GM08714 (cell line): ENCODE results near the gene AKAP7.
"Not testable (repeated sequence)": the region's sequence is repeated elsewhere in the genome, so short reads cannot be mapped to it uniquely, and the experiment has no call there.

Source experiments
- H3K4me3 ChIP-seq: fragments of 200-500 bp; sonication (Bioruptor generic); 2 replicates; pipeline ENCODE4 v1.5.1; 2014; ENCODE audit warnings: mild to moderate bottlenecking, low read length, inconsistent platforms
- ZNF274 ChIP-seq: IDR thresholded peaks from 2 replicates; pipeline ENCODE4 v1.6.1; 2012; ENCODE audit warnings: mild to moderate bottlenecking, low read depth, low read length

Gene AKAP7

DNA sequence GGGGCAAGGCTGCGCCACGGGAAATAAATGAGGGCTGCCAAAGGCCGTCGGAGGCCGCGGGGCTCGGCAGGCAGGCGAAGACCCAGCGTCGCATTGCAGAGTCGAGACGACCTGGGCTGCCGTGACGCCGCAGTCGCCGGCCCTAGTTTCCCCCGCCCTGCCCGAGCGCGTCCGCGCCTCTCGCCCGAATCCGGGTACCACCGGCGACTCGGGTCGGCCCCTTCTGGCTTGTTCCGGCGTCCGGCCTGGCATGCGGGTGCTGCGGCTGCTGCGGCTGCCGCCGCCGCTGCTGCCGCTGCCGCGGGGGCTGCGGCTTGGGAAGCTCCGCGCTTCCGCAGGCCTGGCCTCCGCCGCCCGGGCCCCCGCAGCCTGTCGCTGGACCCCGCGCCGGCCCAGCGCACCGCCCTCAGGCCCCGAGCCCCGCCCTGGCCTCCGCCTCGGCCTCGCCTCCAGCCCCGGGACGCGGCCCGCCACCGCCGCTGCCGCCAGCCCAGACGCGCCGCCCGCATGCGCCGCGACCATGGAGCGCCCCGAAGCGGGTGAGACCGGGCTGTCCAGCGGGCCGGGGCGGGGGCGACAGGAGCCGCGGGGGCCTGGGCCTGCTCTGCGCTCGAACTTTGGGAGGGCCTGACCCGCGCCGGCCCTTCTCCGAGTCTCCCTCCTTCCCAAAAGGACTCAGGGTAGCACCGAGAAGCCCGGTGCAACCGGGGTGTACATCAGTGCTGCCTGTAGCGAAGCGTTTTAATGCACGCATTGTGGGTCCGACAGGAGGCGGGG lies at the start of gene AKAP7:
Gene AKAP7 (plus strand): TSS at position 224 of the 777 bp plus-strand sequence. CDS start 297 bp downstream, at position 521.
- peak within 1 kb of the TSS; percentile 95 for H3K4me3 ChIP-seq
- no peak for TF ChIP-seq ZNF274

DNA sequence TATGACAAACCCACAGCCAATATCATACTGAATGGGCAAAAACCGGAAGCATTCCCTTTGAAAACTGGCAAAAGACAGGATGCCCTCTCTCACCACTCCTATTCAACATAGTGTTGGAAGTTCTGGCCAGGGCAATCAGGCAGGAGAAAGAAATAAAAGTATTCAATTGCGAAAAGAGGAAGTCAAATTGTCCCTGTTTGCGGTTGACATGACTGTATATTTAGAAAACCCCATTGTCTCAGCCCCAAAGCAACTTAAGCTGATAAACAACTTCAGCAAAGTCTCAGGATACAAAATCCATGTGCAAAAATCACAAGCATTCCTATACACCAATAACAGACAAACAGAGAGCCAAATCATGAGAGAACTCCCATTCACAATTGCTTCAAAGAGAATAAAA lies 44.9 kb upstream of the AKAP7 start:
- H3K4me3 ChIP-seq, result not testable (repeated sequence)

DNA sequence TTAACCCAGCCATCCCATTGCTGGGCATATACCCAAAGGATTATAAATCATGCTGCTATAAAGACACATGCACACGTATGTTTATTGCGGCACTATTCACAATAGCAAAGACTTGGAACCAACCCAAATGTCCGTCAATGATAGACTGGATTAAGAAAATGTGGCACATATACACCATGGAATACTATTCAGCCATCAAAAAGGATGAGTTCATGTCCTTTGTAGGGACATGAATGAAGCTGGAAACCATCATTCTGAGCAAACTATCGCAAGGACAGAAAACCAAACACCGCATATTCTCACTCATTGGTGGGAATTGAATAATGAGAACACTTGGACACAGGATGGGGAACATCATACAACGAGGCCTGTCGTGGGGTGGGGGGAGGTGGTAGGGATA lies 43.3 kb upstream of the AKAP7 start:
- not testable (repeated sequence) for H3K4me3 ChIP-seq

DNA sequence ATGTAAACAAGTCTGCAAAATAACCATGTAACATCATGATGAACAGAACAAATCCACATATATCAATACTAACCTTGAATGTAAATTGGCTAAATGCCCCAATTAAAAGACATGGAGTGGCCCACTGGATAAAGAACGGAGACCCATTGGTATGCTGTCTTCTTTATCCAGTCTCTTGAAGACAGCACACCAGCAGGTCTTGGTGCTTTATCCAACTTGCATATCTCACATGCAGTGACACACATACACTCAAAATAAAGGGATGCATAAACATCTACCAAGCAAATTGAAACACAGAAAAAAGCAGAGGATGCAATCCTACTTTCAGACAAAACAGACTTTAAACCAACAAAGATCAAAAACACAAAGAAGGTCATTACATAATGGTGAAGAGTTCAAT lies 41.9 kb upstream of the AKAP7 start:
- no peak overlapping the region for H3K4me3 ChIP-seq
- TF ChIP-seq ZNF274, result no peak

DNA sequence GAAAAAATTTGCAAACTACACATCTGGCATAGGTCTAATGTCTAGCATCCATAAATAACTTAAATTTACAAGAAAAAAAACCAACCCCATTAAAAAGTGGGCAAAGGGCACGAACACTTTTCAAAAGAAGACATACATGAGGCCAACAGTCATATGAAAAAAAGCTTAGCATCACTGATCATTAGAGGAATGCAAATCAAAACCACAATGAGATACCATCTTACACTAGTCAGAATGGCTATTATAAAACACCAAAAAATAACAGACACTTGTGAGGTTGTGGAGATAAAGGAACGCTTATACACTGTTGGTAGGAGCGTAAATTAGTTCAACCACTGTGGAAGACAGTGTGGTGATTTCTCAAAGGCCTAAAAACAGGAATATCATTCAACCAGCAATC lies 38.5 kb upstream of the AKAP7 start:
- H3K4me3 ChIP-seq, result no peak overlapping the region
- no peak for TF ChIP-seq ZNF274

DNA sequence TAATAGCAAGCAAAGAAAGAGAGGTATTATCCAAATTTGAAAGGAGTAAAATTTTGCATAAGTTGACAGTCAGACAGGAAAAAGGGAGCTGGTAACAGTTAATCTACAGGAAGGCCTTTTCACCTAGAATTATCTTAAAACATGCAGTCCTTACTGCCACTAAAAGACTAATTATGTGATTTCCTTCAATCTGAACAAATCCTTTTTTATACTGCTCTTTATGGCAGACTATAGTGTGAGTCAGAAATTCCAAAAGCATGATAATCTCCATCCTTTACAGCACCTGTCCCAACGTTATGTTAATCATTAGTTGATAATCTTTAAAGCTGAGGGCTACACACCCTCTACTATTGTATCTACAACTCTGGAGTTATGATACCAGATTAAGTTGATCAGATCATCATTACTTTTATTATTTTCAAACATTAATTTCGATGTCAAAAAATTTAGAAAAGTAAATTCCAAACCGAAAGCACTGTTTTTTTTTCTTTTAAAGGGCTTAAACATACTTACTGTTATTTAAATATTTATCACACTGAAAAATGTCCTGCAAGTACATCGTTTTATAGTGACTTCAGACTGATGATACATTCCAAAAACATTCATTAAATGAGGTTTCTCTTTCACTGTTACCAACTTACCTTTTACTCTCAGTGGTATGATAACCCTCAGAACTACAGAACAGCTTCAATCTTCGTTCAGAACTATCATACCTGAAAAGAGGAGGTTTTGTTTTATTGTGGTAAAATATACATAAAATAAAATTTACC lies 33.2 kb upstream of the AKAP7 start:
- TF ChIP-seq ZNF274, result no peak
- H3K4me3 ChIP-seq, result no peak overlapping the region

DNA sequence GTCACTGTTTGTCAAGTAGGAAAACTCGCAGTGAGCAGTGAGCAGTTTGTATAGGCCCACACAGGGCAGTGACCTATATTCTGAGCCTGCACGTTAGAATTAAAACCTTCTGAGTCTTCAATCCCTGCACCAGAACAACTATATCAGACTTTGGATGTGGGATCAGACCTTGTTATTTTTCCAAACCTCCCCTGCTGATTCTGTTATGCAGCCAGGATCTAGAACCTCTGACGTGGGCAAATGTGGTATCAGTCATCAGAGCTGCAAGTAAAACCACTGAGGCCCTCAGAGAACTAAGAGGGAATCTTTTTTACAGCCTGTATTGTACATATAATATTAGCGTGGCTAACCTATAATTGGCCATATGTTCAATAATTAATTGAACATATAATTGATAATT lies 32.0 kb upstream of the AKAP7 start:
- TF ChIP-seq ZNF274, result no peak
- H3K4me3 ChIP-seq, result no peak overlapping the region

DNA sequence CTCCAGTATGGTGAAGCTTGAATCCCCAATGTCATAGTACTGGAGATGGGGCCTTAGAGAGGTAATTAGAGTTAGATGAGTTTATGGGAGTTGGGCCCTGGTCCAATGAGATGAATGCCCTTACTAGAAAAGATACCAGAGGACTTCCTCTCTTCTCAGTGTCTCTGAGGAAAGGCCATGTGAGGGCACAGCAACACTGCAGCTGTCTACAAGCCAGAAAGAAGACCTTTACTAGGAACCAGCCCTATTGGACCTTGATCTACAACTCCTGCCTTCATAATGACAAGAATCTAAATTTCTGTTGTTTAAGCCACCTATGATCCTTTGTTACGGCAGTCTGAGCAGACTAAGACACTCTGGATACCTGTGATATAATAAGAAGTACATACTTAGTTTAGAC lies 31.4 kb upstream of the AKAP7 start:
- no peak overlapping the region for H3K4me3 ChIP-seq
- no peak for TF ChIP-seq ZNF274

DNA sequence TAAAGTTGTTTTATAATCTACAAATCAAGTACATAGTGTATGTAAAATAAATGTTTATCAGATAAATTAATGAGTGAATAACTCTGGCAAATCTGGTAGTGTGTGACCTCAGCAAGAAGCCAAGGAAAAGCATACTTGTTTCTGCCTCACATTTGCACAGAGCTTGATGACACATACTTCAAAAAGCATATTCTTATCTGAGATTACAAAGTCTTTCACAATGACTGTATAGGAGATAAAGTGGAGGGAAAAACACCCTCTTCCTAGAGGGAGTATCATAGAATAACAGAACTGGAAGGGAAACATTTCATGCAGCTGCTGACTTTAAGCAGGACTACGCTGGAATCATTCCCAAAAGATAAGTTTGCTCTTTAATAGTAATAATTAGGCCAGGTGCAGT lies 28.1 kb upstream of the AKAP7 start:
- TF ChIP-seq ZNF274, result no peak

DNA sequence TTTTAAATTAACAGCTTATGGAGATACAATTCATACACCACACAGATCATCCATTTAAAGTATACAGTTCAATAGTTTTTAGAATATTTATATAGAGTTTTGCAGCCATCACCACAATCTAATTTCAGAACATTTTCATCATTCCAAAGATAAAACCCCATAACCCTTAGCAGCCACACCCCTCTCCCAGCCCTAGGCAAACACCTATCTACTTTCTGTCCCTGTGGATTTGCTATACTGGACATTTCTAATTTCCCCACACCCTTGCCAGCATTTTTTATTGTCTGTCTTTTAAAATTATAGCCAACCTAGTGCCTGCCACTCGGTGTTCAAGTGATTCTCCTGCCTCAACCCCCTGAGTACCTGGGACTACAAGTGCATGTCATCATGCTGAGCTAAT lies 23.0 kb upstream of the AKAP7 start:
- no peak for TF ChIP-seq ZNF274
- no peak overlapping the region for H3K4me3 ChIP-seq

More for the DNA sequence above, 28.1 kb upstream of the AKAP7 start:
- H3K4me3 ChIP-seq, result no peak overlapping the region

DNA sequence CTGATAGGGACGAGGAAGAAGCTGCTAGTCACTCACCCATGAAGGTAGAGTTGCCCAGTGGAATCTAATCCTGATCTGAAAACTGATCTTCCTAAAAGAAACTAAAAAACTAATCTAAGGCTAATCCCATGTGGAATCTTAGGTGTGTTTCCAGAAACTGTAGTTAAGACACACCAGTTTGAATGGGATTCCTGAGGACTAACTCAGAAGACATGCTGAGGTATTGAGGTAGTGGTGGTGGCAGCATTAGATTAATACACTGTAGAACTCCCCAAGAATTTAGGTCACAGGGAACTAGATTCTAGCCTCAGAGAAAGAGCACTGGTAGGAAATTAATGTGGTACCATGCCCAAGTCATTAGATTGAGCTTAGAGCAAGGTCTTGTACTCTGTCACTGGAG lies 19.6 kb upstream of the AKAP7 start:
- TF ChIP-seq ZNF274, result no peak
- no peak overlapping the region for H3K4me3 ChIP-seq

DNA sequence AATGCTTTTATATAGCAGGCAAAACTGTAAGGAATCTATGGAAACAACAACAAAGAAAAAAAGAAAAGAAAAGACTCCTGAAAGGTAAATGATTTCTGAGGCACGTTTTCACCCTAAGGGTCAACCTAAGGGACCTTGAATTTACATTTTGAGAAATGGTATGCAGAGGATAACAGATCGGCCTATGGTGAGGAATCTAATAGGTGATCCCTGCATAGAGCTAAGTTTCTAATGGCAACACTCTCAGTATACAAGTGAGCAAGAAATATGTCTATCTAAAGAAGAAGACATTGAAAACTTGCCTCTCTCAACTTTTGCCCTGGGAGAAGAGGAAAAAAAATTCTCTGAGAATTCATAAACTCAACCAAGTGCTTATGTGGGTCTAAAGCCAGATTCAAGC lies 18.9 kb upstream of the AKAP7 start:
- no peak overlapping the region for H3K4me3 ChIP-seq
- no peak for TF ChIP-seq ZNF274

DNA sequence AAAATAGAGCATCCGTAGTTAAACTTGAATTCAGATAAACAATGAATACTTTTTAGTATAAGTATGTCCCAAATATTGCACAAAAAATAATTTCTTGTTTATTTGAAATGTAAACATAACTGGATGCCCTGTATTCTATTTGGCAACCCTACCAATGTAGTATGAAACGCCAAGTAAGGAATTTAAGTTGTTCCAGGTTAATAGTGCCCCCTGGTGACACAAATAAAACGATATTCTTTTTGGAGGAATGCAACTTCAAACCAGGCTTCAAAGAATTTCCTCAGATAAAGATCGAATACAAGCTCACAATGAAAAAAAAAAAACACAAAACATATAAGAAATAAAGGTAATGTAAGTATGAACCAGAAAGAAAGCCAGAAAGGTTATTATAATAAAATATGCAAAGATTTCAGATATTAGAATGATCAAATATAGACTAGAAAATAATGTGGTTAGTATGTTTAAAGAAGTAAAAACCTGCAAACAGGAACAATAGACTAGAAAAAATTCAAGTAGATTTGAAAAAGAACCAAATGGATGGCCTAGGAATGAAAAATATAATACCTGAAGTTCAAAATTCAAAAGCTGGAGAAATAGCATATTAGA lies 18.4 kb upstream of the AKAP7 start:
- TF ChIP-seq ZNF274, result no peak

DNA sequence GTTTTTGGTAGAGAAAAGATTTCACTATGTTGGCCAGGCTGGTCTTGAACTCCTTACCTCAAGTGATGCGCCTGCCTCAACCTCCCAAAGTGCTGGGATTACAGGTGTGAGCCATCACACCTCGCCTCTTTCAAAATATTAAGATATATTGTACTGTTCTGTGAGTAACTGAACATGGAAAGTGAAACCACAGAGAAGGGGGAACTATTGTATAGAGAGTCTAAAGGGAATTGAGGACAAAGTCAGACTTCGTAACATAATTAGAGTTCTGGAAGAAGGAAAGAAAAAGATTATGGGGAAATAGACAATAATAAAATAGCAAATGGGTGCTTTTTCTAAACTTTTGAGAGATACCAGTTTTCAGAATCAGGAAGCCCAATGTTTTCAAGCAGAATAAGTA lies 17.4 kb upstream of the AKAP7 start:
- H3K4me3 ChIP-seq, result no peak overlapping the region
- TF ChIP-seq ZNF274, result no peak

More for the DNA sequence above, 18.4 kb upstream of the AKAP7 start:
- no peak overlapping the region for H3K4me3 ChIP-seq

DNA sequence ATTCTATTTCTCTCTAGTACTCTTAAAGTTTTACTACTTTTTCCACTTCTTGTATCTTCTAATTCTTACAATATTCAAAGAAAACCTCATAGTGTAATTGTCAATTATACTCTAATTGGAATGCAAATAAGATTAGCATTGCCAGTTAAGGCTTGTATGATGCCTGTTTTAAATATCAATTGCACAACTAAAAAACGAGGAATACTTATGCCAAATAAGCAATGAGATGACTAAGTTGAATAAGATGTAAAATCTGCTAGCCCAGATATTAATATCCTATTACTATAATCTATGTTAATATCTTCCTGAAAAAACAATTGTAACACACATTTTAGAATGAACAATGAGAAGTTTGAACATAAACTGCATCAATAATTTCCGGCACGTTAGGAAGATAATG lies 13.3 kb upstream of the AKAP7 start:
- no peak for TF ChIP-seq ZNF274
- H3K4me3 ChIP-seq, result no peak overlapping the region
